HG03432 (cell line): ENCODE results near the gene OR10V1.
A peak's percentile ranks its signal among the peaks of the same experiment; 100 is the strongest.
"Not testable (repeated sequence)": the region's sequence is repeated elsewhere in the genome, so short reads cannot be mapped to it uniquely, and the experiment has no call there.

Experiments used
- ATAC-seq: cut with Tn5 transposase; IDR thresholded peaks from one replicate; pipeline ENCODE4 v1.9.1; 2021; ENCODE audit warnings: mild to moderate bottlenecking, moderate library complexity; ENCODE audit not compliant: unreplicated experiment

Gene OR10V1

GRCh38 chr11:59710136-59710847 is 3.4 kb downstream of the OR10V1 start:
- no peak for ATAC-seq

GRCh38 chr11:59708537-59708936 is 5.1 kb downstream of the OR10V1 start:
- ATAC-seq, result no peak

GRCh38 chr11:59707371-59707770 is 6.3 kb downstream of the OR10V1 start:
- ATAC-seq, result no peak

- no peak for ATAC-seq
These were observed 6.9 kb downstream of the OR10V1 start for GRCh38 chr11:59706518-59707285.

GRCh38 chr11:59705294-59705693 is 8.4 kb downstream of the OR10V1 start:
- ATAC-seq, result no peak

GRCh38 chr11:59703515-59703914 is 10.1 kb downstream of the OR10V1 start:
- ATAC-seq, result not testable (repeated sequence)

- not testable (repeated sequence) for ATAC-seq
These were observed 13.5 kb downstream of the OR10V1 start for GRCh38 chr11:59700157-59700556.

GRCh38 chr11:59698506-59698905 is 15.1 kb downstream of the OR10V1 start:
- no peak for ATAC-seq

- no peak for ATAC-seq
These were observed 20.7 kb downstream of the OR10V1 start for GRCh38 chr11:59692915-59693314.

- no peak for ATAC-seq
These were observed 22.5 kb downstream of the OR10V1 start for GRCh38 chr11:59691156-59691555.

GRCh38 chr11:59689015-59689414 is 24.6 kb downstream of the OR10V1 start:
- ATAC-seq, result no peak

GRCh38 chr11:59681260-59681725 is 32.4 kb downstream of the OR10V1 start:
- ATAC-seq, result not testable (repeated sequence)

GRCh38 chr11:59680287-59681154 is 33.1 kb downstream of the OR10V1 start:
- ATAC-seq, result peak; percentile 97

- ATAC-seq, result no peak
These were observed 34.3 kb downstream of the OR10V1 start for GRCh38 chr11:59679347-59679746.

- ATAC-seq, result no peak
These were observed 34.9 kb downstream of the OR10V1 start for GRCh38 chr11:59678813-59679165.

- ATAC-seq, result no peak
These were observed 35.4 kb downstream of the OR10V1 start for GRCh38 chr11:59678118-59678812.

GRCh38 chr11:59676205-59676604 is 37.4 kb downstream of the OR10V1 start:
- ATAC-seq, result no peak

- ATAC-seq, result no peak
These were observed 39.4 kb downstream of the OR10V1 start for GRCh38 chr11:59674291-59674690.

GRCh38 chr11:59673291-59673690 is 40.4 kb downstream of the OR10V1 start:
- ATAC-seq, result no peak

- no peak for ATAC-seq
These were observed 42.2 kb downstream of the OR10V1 start for GRCh38 chr11:59671471-59671870.

- no peak for ATAC-seq
These were observed 44.0 kb downstream of the OR10V1 start for GRCh38 chr11:59669611-59670009.
